GM13977 (cell line): Measurements from ENCODE around the gene UNC80.
A peak's percentile ranks its signal among the peaks of the same experiment; 100 is the strongest.

ENCODE experiments used
- DNase-seq: peaks from one replicate; pipeline ENCODE4 v3.0.0; 2012; ENCODE audit warnings: low spot score
- in situ Hi-C: fragments of 300-500 bp; cut with MboI; formaldehyde crosslinking; loops from one replicate; pipeline ENCODE4 v1.12.0; 2022; ENCODE audit warnings: low sequenced_read_pairs, low pct_unique_long_range_greater_than_20kb, mixed read lengths, inconsistent platforms; ENCODE audit not compliant: unreplicated experiment
- TF ChIP-seq, protein P1 (sequence below): IDR thresholded peaks from 2 replicates; pipeline ENCODE4 v1.5.1; 2012; ENCODE audit warnings: mild to moderate bottlenecking, control low read depth; ENCODE audit not compliant: insufficient read depth; ENCODE audit errors: extremely low read depth, missing control alignments

Gene UNC80

DNA sequence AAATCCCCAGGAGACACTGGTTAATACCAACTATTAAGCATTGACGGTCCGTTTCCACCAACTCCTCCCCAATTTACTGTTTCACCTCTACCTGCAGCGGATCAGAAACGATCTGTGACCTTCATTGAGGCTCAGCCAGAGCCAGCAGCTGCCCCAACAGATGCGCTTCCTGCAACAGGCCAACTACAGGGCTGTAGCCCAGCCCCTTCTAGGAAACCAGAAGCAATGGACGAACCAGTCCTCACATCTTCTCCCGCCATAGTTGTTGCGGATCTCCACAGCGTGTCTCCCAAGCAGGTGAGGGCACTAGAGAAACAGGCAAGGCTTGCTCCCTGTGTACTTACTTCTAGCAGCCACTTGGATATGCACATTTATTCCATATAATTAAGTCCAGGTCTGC is 222.3 kb downstream of the UNC80 start:
- TF ChIP-seq, protein P1, sequence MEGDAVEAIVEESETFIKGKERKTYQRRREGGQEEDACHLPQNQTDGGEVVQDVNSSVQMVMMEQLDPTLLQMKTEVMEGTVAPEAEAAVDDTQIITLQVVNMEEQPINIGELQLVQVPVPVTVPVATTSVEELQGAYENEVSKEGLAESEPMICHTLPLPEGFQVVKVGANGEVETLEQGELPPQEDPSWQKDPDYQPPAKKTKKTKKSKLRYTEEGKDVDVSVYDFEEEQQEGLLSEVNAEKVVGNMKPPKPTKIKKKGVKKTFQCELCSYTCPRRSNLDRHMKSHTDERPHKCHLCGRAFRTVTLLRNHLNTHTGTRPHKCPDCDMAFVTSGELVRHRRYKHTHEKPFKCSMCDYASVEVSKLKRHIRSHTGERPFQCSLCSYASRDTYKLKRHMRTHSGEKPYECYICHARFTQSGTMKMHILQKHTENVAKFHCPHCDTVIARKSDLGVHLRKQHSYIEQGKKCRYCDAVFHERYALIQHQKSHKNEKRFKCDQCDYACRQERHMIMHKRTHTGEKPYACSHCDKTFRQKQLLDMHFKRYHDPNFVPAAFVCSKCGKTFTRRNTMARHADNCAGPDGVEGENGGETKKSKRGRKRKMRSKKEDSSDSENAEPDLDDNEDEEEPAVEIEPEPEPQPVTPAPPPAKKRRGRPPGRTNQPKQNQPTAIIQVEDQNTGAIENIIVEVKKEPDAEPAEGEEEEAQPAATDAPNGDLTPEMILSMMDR: no peak
- DNase-seq: no peak

DNA sequence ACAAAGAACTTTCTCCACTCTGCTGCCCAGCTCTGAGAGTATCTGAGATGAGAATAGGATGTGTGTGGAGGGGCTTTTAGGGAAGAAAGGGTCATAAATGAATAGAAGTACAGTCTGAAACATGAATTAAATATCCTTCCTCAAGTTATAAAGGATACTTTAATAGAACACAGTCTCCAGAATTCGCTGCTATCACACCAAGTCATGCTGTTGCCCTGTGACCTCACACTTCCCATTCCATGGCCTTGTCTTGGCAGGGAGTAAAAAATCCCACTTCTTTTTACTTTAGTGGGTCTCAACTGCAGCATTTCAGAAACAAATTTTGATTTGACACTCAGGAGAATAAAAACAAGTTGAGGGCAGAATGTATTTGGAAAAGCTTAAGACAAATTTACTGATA is 227.0 kb downstream of the UNC80 start:
- TF ChIP-seq, protein P1: no peak
- in situ Hi-C loops: no loop called here
- DNase-seq: no peak

More for the DNA sequence above, 222.3 kb downstream of the UNC80 start:
- in situ Hi-C loops: no loop called here

DNA sequence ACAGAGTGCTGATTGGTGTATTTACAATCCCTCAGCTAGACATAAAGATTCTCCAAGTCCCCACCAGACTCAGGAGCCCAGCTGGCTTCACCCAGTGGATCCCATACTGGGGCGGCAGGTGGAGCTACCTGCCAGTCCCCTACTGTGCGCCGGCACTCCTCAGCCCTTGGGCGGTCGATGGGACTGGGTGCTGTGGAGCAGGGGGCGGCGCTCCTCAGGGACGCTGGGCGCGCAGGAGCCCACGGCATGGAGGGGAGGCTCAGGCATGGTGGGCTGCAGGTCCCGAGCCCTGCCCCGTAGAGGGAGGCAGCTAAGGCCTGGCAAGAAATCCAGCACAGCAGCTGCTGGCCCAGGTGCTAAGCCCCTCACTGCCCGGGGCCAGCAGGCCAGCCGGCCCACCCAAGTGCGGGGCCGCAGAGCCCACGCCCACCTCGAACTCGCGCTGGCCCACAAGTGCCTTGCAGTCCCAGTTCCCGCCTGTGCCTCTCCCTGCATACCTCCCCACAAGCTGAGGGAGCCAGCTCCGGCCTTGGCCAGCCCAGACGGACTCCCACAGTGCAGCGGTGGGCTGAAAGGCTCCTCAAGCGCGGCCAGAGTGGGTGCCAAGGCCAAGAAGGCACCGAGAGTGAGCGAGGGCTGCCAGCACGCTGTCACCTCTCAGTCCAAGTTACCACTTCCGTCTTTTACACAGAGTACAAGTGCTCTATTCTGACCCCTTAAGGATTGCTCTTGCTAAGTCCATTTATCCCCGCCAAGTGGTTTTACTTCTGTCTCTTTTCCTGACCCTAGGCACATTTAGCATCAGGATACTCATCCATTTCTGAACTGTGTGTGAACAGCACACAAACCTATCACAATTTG is 229.1 kb downstream of the UNC80 start:
- no peak for DNase-seq
- TF ChIP-seq, protein P1: no peak
- in situ Hi-C loops: no loop called here

DNA sequence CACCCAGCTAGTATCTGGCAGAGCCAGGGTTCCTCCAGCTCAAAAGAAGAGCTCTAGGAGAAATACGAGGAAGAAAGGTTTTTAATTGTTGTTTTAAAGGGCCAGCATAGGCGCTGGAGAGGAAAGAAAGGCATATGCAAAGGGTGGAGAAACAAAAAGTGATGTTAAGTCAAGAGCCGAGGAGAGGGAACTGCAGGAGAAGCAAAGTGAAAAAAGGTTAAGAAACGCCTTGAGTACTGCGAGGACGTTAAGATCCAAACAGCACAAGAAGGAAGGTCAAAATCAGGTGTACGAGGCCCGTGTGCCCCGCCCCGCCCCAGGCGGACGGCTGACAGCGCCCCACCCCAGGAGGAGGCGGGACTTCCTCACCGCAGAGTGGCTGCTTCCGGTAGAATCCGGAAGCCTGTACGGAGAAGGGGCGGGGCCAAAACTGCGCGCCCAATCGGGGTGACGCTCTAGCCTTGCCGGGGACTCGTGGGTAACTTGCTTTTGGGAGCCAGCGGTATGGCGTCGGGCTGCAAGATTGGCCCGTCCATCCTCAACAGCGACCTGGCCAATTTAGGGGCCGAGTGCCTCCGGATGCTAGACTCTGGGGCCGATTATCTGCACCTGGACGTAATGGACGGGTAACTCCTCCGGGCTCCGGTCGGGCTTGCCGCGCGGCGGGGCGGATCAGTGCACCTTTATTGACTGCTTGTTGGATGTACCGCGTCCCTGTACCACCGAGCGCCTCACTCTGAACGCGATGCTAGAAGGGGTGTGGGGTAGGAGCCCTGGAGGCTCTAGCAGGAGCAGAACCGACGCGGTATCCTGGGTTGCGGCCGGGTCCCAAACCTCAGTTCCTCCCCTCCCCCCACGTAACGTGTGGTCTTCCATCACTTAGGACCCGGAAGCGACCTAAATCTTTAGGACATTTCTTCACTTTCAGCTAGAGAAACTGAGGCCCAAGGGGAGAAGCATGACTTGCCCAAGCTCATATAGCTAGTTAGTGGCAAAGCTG is 230.8 kb downstream of the UNC80 start, which contains the start of gene RPE:
Gene RPE, plus strand, starts transcription at position 481 of the 1,000 bp plus-strand sequence. Its CDS starts 24 bp downstream, at position 505.
- DNase-seq: peak; percentile 91
- in situ Hi-C loops: no loop called here
- TF ChIP-seq, protein P1: no peak

DNA sequence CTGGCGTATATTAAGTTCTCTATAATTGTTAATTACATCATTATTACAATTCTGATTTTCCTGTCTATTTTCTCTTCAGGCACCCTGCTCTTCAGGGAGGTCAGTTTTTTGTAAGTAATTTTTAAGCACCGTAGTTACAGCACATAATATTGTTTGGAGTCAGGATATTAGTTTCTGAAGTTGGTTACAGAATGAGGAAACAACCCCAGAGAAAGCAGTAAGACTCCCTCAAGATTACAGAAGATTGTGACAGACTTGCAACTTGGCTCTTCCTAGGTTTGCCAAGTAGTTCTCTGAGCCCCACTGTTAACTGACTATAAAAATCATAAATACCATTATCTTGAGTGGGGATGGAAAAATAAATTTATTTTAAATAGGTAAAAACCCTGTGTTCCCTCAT is 231.7 kb downstream of the UNC80 start:
- in situ Hi-C loops: no loop called here
- TF ChIP-seq, protein P1: no peak
- DNase-seq: no peak

DNA sequence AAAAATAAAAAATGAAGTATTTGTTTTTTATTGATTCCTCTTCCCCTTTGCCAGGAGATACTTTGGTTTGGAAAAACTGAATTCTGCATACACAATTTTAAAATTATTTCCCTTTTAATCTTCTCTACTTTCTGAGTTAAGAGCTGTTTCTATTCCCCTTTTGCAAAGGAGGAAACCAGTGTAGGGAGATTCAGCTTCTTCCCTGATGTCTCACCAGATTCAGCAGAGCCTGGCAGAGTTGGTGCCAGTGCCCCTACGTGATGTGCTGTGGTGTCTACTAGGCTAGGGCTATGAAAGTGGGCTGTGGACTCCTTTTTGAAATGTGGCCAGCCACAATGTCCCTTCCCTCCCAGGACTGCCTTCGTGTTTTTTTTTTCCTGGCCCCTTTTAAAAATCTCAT is 233.2 kb downstream of the UNC80 start:
- no peak for DNase-seq
- in situ Hi-C loops: no loop called here

More for the DNA sequence above, 233.2 kb downstream of the UNC80 start:
- TF ChIP-seq, protein P1: no peak
